ENCODE measurements around the gene ARFGEF3. TPM values are rescaled to one million over a fixed set of nuclear protein-coding genes. Genes with fewer than 3 reads are reported as not detected.
"Not testable (repeated sequence)": the region's sequence is repeated elsewhere in the genome, so short reads cannot be mapped to it uniquely, and the experiment has no call there.

Gene ARFGEF3
- total RNA-seq, 2 experiments from 2014 or later = 0.05 to 0.08 TPM

DNA sequence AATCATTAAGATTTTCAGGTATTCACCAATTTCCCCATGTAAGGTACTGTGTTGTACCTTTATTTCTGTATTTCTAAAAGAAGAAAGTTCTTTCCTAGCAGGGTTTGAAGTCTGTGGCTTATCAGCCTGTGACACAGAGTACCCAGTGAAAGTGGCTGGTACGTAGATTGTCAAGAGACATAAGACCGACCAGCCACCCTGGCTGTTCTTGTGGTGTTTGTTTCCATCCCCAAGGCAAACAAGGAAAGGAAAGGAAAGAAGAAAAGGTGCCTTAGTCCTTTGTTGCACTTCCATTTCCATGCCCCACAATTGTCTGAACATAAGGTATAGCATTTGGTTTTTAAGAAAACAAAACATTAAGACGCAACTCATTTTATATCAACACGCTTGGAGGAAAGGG, 175.3 kb downstream of the ARFGEF3 start:
- Mint-ChIP-seq H3K4me3 (no peak overlapping the region), H3K27me3 (ENCODE audit: low read depth) (peaks cover 12% of the 10 kb centered on the region), H3K9me3 (ENCODE audit: insufficient read depth) (no peaks in the 10 kb centered on the region), H3K36me3 (ENCODE audit: low read depth) (no peaks in the 10 kb centered on the region), H3K27ac (no peak overlapping the region), H3K4me1 (ENCODE audit: low read depth) (no peaks in the 10 kb centered on the region)
- CTCF ChIA-PET = no interaction called here
- POLR2A ChIA-PET = no interaction called here
- DNase-seq (no peak), ATAC-seq (no peak)

DNA sequence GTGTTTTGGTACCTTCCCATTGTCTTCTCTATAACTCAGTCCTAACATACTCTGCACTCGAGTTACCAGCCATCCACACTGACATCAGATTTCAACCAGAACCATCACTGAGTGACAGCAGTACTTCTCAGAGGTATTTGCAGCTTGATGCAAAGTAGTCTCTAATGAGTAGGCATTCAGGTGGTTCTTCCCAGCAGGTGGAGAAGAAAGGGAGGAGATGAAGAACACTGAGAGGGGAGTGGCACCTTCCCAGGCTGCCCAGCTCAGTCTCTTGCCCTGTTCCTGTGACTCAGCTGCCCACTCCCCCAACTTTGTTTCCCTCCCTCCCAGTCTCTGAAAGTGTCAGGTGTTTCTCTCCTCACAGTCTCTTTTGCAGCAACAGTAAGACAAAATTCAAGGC, 177.3 kb downstream of the ARFGEF3 start:
- H3K27me3 Mint-ChIP-seq (ENCODE audit: low read depth) = peaks cover 13% of the 10 kb centered on the region
- no peak overlapping the region for H3K27ac Mint-ChIP-seq
- no peaks in the 10 kb centered on the region for H3K4me1 Mint-ChIP-seq (ENCODE audit: low read depth)
- no peaks in the 10 kb centered on the region for H3K36me3 Mint-ChIP-seq (ENCODE audit: low read depth)
- no peak overlapping the region for H3K4me3 Mint-ChIP-seq
- ChIA-PET POLR2A (no interaction called here), CTCF (no interaction called here)
- ATAC-seq = no peak
- no peaks in the 10 kb centered on the region for H3K9me3 Mint-ChIP-seq (ENCODE audit: insufficient read depth)
- no peak for DNase-seq

DNA sequence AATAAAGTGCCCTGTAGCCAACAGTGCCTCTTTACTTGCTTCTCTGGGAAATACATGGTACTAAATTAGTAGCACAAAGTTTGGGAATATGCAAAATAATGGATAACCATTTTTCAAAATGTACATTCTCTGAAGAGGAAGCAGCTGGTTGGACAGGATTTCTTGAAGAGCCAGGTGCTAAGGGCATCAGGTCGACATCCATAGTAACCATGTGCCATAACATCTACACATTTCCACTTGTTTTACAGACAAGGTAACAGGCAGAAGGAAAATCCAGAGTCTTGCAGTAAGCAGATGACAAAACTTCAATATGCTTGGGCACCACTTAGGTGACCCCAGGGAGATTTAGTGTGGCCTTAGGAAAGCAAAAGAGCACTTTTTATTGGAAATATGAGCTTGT, 179.4 kb downstream of the ARFGEF3 start:
- Mint-ChIP-seq H3K27me3 (ENCODE audit: low read depth) (peaks cover 15% of the 10 kb centered on the region), H3K27ac (no peak overlapping the region), H3K4me3 (no peak overlapping the region), H3K9me3 (ENCODE audit: insufficient read depth) (no peaks in the 10 kb centered on the region), H3K36me3 (ENCODE audit: low read depth) (no peaks in the 10 kb centered on the region), H3K4me1 (ENCODE audit: low read depth) (no peaks in the 10 kb centered on the region)
- ATAC-seq (no peak), DNase-seq (no peak)
- ChIA-PET CTCF (no interaction called here), POLR2A (no interaction called here)

DNA sequence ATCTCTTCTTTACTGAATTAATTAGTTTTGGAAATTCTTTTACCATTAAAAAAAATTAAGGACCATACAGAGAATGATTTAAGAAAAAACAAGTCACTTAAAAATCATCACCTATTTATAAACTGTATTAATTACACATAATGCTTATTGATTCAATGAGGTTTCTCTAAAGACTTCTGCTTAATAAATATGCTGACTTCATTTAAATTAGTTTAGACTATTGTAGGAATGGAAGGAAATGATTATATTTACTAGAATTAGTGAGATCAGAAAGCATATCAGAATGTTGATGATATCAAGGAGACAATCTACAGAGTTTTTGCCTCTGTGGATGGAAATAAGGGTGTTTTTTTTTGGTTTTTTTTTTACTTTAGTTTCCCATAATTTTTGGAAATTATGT, 181.4 kb downstream of the ARFGEF3 start:
- Mint-ChIP-seq H3K9me3 (ENCODE audit: insufficient read depth) (no peaks in the 10 kb centered on the region), H3K4me1 (ENCODE audit: low read depth) (no peaks in the 10 kb centered on the region), H3K27me3 (ENCODE audit: low read depth) (peaks cover 18% of the 10 kb centered on the region), H3K27ac (no peak overlapping the region), H3K36me3 (ENCODE audit: low read depth) (no peaks in the 10 kb centered on the region), H3K4me3 (no peak overlapping the region)
- no peak for ATAC-seq
- DNase-seq = no peak
- CTCF ChIA-PET = no interaction called here
- POLR2A ChIA-PET = no interaction called here

DNA sequence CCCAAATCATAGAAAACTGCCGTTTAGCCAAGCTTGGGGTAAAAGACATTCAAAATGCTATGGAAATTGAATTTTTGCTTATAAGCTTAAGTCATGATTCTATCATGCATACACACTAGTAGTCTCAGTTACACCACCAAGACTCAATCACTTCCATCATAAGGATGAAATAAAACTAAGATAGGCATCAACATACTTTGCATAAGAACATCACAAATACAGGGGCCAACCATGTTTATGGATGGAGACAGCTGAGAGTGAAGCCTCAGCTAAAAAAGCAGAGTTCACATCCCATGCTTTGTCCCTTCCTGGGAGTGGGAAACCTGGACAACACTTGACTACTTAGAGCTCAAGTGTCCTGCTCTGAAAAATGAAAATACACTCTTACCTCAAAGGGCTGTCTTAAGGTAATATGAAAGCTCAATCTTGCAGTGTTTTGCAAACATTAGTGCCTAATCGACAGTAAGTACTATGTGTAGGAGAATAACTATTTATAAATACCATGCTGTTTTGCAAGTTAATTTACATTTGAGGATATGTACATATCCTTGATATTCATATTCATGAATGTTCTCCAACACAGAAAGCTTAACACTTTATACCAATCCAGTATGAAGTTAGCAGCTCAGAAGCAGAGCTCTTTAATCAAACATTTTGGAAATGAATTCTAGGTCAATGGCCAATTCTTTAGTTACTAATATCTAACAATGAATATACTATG, 184.0 kb downstream of the ARFGEF3 start:
- H3K36me3 Mint-ChIP-seq (ENCODE audit: low read depth) = no peaks in the 10 kb centered on the region
- DNase-seq (no peak), ATAC-seq (no peak)
- H3K27ac Mint-ChIP-seq = no peak overlapping the region
- H3K27me3 Mint-ChIP-seq (ENCODE audit: low read depth) = peaks cover 20% of the 10 kb centered on the region
- no peaks in the 10 kb centered on the region for H3K4me1 Mint-ChIP-seq (ENCODE audit: low read depth)
- no peaks in the 10 kb centered on the region for H3K9me3 Mint-ChIP-seq (ENCODE audit: insufficient read depth)
- POLR2A ChIA-PET = no interaction called here
- CTCF ChIA-PET = interaction anchor here (1.7 kb wide), 2 partner anchors 163 to 230 kb away, joined by 5 to 7 read pairs; no protein-coding TSS in a partner anchor
- no peak overlapping the region for H3K4me3 Mint-ChIP-seq

DNA sequence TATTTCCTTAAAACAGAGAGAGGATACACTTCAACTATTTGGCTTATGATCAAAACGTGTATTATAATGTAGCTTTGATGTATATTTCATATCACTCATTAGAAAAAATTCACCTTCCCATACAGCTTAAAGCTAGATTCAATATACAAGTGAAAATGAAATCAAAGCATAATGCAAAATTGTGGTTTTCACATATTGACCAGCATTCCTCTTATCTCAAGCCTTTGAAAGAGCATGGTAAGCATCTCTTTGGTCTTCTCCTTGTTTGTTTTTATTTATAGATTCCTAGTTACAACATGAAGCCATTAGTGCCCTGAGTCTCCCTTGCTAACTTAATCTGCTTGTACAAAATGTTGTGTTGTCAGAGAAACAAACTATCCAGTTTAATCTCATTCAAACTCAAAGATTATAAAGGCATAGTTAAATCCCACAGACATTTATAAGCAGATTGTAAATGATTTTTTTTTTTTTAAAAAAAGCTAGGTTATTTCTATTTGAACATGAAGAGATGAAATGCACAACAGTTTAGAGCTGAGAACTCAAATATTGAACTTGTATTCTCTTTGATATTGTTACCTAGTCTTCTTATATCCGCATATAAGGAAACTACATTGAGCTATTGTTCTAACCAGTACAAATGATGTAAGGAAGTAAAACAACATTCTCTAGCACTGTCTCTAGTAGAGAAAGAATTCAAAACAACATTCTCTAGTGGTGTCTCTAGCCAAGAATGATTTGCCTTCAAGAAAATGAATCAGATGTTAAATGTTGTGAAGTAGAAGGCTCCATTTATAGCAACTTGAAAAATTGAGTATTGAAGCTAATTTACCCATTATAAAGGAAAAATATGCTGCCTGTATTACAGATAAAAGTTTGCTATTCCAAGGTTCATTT, 184.8 kb downstream of the ARFGEF3 start:
- Mint-ChIP-seq H3K9me3 (ENCODE audit: insufficient read depth) (no peaks in the 10 kb centered on the region), H3K4me1 (ENCODE audit: low read depth) (no peaks in the 10 kb centered on the region), H3K27me3 (ENCODE audit: low read depth) (peaks cover 20% of the 10 kb centered on the region), H3K4me3 (no peak overlapping the region), H3K27ac (no peak overlapping the region), H3K36me3 (ENCODE audit: low read depth) (no peaks in the 10 kb centered on the region)
- ChIA-PET CTCF (interaction anchor here (0.6 to 1.7 kb wide), 3 partner anchors 38 to 231 kb away, joined by 4 to 7 read pairs (median 5); no protein-coding TSS in a partner anchor), POLR2A (no interaction called here)
- DNase-seq (no peak), ATAC-seq (no peak)

DNA sequence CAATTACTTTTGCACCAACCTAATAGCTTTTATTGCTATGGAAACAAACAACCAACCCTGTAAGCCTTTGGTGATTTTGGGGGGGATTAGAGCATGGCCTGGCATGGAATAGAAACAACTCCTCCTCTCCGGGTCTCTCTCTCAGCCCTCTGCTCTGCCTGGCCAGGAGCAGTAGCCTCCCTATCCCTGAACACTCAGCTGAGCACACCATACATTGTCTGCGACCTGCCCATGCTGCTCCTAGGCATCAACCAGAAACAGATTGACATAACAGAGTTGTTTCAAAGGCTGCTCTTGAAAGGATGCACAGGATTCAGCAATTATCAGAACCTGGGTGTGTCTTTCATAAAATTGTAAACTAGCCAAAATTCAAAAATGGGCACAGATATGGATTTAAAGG, 186.1 kb downstream of the ARFGEF3 start:
- H3K4me3 Mint-ChIP-seq = no peak overlapping the region
- POLR2A ChIA-PET = no interaction called here

DNA sequence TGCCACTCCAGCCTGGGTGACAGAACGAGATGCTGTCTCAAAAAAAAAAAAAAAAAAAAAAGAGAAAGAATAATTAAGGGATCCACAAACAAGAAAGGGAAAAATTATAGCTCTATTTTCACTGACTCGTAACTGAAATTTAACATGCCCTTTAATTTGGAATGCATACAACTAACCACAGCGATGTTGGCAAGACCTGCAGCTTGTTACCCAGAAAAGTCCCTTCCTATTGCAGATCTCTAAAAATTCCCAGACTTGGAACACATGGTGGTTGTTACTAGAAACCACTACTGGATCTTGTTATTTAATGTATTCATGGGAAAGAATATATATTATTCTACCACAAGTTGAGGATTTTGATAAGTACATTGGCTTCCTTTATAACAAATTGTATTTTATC, 188.2 kb downstream of the ARFGEF3 start:
- ATAC-seq (no peak), DNase-seq (no peak)
- no peaks in the 10 kb centered on the region for H3K4me1 Mint-ChIP-seq (ENCODE audit: low read depth)
- POLR2A ChIA-PET = no interaction called here
- no peak overlapping the region for H3K4me3 Mint-ChIP-seq
- no peaks in the 10 kb centered on the region for H3K9me3 Mint-ChIP-seq (ENCODE audit: insufficient read depth)
- H3K27ac Mint-ChIP-seq = no peak overlapping the region
- H3K27me3 Mint-ChIP-seq (ENCODE audit: low read depth) = peaks cover 21% of the 10 kb centered on the region
- CTCF ChIA-PET = no interaction called here
- H3K36me3 Mint-ChIP-seq (ENCODE audit: low read depth) = no peaks in the 10 kb centered on the region

More for the DNA sequence above, 186.1 kb downstream of the ARFGEF3 start:
- CTCF ChIA-PET = no interaction called here
- no peaks in the 10 kb centered on the region for H3K4me1 Mint-ChIP-seq (ENCODE audit: low read depth)
- H3K36me3 Mint-ChIP-seq (ENCODE audit: low read depth) = no peaks in the 10 kb centered on the region
- no peak for ATAC-seq
- no peak for DNase-seq
- H3K27ac Mint-ChIP-seq = no peak overlapping the region
- no peaks in the 10 kb centered on the region for H3K9me3 Mint-ChIP-seq (ENCODE audit: insufficient read depth)
- H3K27me3 Mint-ChIP-seq (ENCODE audit: low read depth) = peaks cover 21% of the 10 kb centered on the region

DNA sequence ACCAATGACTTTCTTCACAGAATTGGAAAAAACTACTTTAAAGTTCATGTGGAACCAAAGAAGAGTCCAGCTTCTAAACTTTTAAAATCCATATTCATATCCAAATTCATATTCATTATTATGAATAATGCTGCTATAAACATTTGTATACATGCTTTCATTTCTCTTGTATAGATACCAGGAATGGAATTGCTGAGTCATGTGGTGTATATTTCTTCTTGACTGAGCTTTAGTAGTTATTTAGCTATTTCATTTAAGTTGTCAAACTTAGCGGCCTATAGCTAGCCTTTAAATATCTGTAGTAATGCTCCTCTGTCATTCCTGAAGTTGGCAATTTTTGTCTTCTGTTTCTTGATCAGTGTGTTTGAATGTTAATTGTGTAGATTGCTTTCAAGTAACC, 196.2 kb downstream of the ARFGEF3 start:
- Mint-ChIP-seq H3K27ac (no peak overlapping the region), H3K9me3 (ENCODE audit: insufficient read depth) (no peaks in the 10 kb centered on the region), H3K36me3 (ENCODE audit: low read depth) (no peaks in the 10 kb centered on the region), H3K4me3 (no peak overlapping the region), H3K4me1 (ENCODE audit: low read depth) (no peaks in the 10 kb centered on the region), H3K27me3 (ENCODE audit: low read depth) (peaks cover 8% of the 10 kb centered on the region)
- ChIA-PET POLR2A (no interaction called here), CTCF (no interaction called here)
- ATAC-seq (no peak), DNase-seq (no peak)

DNA sequence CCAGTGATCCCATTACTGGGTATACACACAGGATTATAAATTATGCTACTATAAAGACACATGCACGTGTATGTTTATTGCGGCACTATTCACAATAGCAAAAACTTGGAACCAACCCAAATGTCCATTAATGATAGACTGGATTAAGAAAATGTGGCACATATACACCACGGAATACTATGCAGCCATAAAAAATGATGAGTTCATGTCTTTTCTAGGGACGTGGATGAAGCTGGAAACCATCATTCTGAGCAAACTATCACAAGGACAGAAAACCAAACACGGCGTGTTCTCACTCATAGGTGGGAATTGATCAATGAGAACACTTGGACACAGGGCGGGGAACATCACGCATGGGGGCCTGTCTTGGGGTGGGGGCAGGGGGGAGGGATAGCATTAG, 206.9 kb downstream of the ARFGEF3 start:
- not testable (repeated sequence) for H3K36me3 Mint-ChIP-seq (ENCODE audit: low read depth)
- peaks cover 19% of the 10 kb centered on the region for H3K27me3 Mint-ChIP-seq (ENCODE audit: low read depth)

DNA sequence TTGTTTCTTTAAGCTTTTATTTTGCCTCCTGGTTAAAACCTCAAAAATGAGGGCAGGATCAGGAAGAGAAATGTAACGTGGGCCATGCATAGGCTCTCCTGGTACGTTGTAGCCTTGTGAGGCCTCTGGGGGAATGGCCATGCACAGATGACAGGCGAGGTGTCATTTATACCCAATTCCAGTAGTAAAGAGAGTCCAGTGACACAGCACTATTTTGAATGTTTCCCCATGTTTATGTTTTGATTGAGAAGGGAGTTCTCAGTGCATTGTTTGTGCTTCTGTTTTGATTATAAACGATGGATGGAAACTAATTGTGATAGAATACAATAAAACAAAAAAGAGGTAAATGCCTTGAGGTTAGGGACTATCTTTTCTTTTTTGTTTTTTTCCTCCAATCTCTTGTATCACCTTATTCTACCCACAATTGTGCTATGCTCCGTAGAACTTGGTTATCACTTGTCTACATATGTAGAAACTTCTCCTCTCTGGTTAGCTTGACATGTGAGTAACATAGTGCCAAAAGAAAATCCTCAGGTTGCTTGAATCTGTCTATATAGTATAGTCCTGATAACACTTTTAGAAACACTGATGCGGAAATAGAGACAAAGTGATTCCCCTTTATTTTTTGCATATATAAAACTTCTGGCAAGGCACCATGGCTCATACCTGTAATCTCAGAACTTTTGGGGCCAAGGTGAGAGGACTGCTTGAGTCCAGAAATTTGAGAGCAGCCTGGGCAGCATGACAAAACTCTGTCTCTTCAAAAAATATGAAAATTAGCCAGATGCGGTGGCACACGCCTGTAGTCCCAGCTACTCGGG, 209.1 kb downstream of the ARFGEF3 start:
- DNase-seq (no peak), ATAC-seq (no peak)
- ChIA-PET POLR2A (interaction anchor here (0.6 kb wide), 1 partner anchor 34 kb away, joined by 3 read pairs; no protein-coding TSS in a partner anchor), CTCF (no interaction called here)
- H3K27me3 Mint-ChIP-seq (ENCODE audit: low read depth) = peaks cover 10% of the 10 kb centered on the region
- no peaks in the 10 kb centered on the region for H3K9me3 Mint-ChIP-seq (ENCODE audit: insufficient read depth)
- H3K4me1 Mint-ChIP-seq (ENCODE audit: low read depth) = no peaks in the 10 kb centered on the region
- no peaks in the 10 kb centered on the region for H3K36me3 Mint-ChIP-seq (ENCODE audit: low read depth)
- no peak overlapping the region for H3K4me3 Mint-ChIP-seq
- H3K27ac Mint-ChIP-seq = no peak overlapping the region

More for the DNA sequence above, 206.9 kb downstream of the ARFGEF3 start:
- H3K4me3 Mint-ChIP-seq; POLR2A ChIA-PET; H3K4me1 Mint-ChIP-seq (ENCODE audit: low read depth); CTCF ChIA-PET; DNase-seq; H3K27ac Mint-ChIP-seq; H3K9me3 Mint-ChIP-seq (ENCODE audit: insufficient read depth); ATAC-seq: not testable (repeated sequence)

DNA sequence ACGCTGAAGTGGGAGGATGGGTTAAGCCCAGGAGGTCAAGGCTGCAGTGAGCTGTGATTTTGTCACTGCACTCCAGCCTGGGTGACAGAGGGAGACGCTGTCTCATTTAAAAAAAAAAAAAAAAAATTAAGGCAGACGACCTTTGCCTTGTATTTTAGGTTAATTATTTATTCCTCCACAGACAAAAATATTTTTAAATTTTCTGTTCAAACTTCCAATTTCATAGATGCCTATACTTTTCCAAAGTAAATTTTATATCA, 209.6 kb downstream of the ARFGEF3 start:
- no peaks in the 10 kb centered on the region for H3K4me1 Mint-ChIP-seq (ENCODE audit: low read depth)
- H3K4me3 Mint-ChIP-seq = no peak overlapping the region
- H3K27ac Mint-ChIP-seq = no peak overlapping the region
- no peaks in the 10 kb centered on the region for H3K36me3 Mint-ChIP-seq (ENCODE audit: low read depth)
- H3K9me3 Mint-ChIP-seq (ENCODE audit: insufficient read depth) = no peaks in the 10 kb centered on the region
- ATAC-seq (no peak), DNase-seq (no peak)
- ChIA-PET POLR2A (no interaction called here), CTCF (no interaction called here)
- peaks cover 10% of the 10 kb centered on the region for H3K27me3 Mint-ChIP-seq (ENCODE audit: low read depth)

Data from activated CD8-positive, alpha-beta T cell treated with anti-CD3 and anti-CD28 coated beads, Interleukin-2, amount 10 ng/mL, durations not matched to agents 7 days and 5 days (primary cell).